Measurements from ENCODE around the gene POLH.

- TF ChIP-seq, protein P1, sequence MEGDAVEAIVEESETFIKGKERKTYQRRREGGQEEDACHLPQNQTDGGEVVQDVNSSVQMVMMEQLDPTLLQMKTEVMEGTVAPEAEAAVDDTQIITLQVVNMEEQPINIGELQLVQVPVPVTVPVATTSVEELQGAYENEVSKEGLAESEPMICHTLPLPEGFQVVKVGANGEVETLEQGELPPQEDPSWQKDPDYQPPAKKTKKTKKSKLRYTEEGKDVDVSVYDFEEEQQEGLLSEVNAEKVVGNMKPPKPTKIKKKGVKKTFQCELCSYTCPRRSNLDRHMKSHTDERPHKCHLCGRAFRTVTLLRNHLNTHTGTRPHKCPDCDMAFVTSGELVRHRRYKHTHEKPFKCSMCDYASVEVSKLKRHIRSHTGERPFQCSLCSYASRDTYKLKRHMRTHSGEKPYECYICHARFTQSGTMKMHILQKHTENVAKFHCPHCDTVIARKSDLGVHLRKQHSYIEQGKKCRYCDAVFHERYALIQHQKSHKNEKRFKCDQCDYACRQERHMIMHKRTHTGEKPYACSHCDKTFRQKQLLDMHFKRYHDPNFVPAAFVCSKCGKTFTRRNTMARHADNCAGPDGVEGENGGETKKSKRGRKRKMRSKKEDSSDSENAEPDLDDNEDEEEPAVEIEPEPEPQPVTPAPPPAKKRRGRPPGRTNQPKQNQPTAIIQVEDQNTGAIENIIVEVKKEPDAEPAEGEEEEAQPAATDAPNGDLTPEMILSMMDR (IDR thresholded peaks at IDR 0.05), result no peak
- no peak for TF ChIP-seq ZFX (IDR thresholded peaks at IDR 0.05; ENCODE audit: borderline replicate concordance)
Measured at GRCh38 chr6:43616725-43617472, 40.9 kb downstream of the POLH start.

Data from 22Rv1 (cell line).